ENCODE measurements around the gene ATP11A.

DNA sequence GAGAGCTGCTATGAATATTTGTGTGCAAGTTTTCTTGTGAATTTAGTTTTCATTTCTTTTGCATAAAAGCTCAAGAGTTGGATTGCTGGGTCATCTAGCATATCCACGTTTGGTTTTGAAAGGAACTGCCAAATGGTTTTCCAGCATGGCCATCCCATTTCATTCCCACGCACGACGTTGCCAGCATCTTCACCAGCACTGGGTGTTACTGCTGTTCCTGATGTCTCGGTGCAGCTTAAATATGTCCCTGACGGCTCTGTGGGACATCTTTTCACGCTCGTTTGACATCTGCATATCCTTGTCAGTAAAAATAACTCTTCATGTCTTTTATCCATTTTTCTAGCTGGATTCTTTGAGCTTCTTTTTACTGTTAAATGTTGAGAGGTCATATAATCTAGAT lies 123.7 kb downstream of the ATP11A start:
- TF ChIP-seq EZH2 (IDR thresholded peaks at IDR 0.05; ENCODE audit: borderline replicate concordance, low read depth, low read length, poor library complexity, severe bottlenecking): no peak
- TF ChIP-seq, protein P1, sequence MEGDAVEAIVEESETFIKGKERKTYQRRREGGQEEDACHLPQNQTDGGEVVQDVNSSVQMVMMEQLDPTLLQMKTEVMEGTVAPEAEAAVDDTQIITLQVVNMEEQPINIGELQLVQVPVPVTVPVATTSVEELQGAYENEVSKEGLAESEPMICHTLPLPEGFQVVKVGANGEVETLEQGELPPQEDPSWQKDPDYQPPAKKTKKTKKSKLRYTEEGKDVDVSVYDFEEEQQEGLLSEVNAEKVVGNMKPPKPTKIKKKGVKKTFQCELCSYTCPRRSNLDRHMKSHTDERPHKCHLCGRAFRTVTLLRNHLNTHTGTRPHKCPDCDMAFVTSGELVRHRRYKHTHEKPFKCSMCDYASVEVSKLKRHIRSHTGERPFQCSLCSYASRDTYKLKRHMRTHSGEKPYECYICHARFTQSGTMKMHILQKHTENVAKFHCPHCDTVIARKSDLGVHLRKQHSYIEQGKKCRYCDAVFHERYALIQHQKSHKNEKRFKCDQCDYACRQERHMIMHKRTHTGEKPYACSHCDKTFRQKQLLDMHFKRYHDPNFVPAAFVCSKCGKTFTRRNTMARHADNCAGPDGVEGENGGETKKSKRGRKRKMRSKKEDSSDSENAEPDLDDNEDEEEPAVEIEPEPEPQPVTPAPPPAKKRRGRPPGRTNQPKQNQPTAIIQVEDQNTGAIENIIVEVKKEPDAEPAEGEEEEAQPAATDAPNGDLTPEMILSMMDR (conservative IDR thresholded peaks at IDR 0.05; ENCODE audit: low read depth, low read length): no peak
